DND-41 (cell line): ENCODE data around the gene CSNK1G2.

Experiments used
- EZH2 ChIP-seq: IDR thresholded peaks from 3 replicates; pipeline ENCODE4 v1.6.1; 2012; ENCODE audit warnings: borderline replicate concordance, low read depth, mild to moderate bottlenecking, moderate library complexity, low read length, inconsistent platforms; ENCODE audit not compliant: severe bottlenecking
- TF ChIP-seq, protein P1 (sequence below): IDR thresholded peaks from 2 replicates; pipeline ENCODE4 v1.5.1; 2012; ENCODE audit warnings: borderline replicate concordance, low read length, moderate library complexity, mild to moderate bottlenecking; ENCODE audit not compliant: poor library complexity, severe bottlenecking; ENCODE audit errors: extremely low read depth

DNA sequence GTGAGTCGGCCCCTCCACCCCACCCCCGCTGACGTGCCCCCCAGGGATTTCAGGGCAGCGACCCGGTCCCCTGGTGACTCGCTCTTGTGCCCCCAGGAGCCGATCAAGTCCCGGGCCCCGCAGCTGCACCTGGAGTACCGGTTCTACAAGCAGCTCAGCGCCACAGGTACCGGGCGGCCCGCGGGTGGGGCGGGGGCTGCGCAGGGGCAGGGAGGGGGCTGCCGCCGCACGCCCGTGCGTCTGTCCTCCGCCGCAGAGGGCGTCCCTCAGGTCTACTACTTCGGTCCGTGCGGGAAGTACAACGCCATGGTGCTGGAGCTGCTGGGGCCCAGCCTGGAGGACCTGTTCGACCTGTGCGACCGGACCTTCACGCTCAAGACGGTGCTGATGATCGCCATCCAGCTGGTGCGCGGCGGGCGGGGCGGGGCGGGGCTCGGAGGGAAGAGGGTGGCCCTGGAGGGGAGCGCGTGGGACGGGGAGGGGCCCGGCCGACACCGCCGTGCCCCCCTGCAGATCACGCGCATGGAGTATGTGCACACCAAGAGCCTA, 37.4 kb downstream of the CSNK1G2 start:
- TF ChIP-seq, protein P1, sequence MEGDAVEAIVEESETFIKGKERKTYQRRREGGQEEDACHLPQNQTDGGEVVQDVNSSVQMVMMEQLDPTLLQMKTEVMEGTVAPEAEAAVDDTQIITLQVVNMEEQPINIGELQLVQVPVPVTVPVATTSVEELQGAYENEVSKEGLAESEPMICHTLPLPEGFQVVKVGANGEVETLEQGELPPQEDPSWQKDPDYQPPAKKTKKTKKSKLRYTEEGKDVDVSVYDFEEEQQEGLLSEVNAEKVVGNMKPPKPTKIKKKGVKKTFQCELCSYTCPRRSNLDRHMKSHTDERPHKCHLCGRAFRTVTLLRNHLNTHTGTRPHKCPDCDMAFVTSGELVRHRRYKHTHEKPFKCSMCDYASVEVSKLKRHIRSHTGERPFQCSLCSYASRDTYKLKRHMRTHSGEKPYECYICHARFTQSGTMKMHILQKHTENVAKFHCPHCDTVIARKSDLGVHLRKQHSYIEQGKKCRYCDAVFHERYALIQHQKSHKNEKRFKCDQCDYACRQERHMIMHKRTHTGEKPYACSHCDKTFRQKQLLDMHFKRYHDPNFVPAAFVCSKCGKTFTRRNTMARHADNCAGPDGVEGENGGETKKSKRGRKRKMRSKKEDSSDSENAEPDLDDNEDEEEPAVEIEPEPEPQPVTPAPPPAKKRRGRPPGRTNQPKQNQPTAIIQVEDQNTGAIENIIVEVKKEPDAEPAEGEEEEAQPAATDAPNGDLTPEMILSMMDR = no peak
- TF ChIP-seq EZH2 = no peak
